Measurements from ENCODE around the gene PDS5B. TPM values are rescaled to one million over a fixed set of nuclear protein-coding genes. Genes with fewer than 3 reads are reported as not detected.
A peak's percentile ranks its signal among the peaks of the same experiment; 100 is the strongest.

PDS5B gene
- total RNA-seq, 1 experiment from 2014 or later = 95.5 TPM

GRCh38 chr13:32737679-32738078 lies 151.4 kb downstream of the PDS5B start:
- Histone ChIP-seq H3K4me3 (ENCODE audit: low read depth, low read length, poor library complexity, severe bottlenecking) (peak overlapping the region; percentile 9), H3K27me3 (replicated peaks; ENCODE audit: insufficient read depth, low read depth, low read length, poor library complexity) (no peaks in the 10 kb centered on the region), H3K36me3 (ENCODE audit: insufficient read depth, low read length, poor library complexity, severe bottlenecking) (peaks cover 12% of the 10 kb centered on the region), H3K4me1 (ENCODE audit: insufficient read depth, low read length, poor library complexity, severe bottlenecking) (peaks cover 23% of the 10 kb centered on the region), H3K9me3 (ENCODE audit: low read depth, low read length, poor library complexity, severe bottlenecking) (no peaks in the 10 kb centered on the region), H3K27ac (ENCODE audit: low read depth, low read length, poor library complexity, severe bottlenecking) (peak overlapping the region; percentile 26)
- no TSS peak for BruUV-seq (replicated peaks)
- no peak for DNase-seq (ENCODE audit: low spot score)
- intact Hi-C loops (cut with micrococcal nuclease; ENCODE audit: unreplicated experiment) = no loop called here
- CTCF ChIA-PET = no interaction called here
- no peak for TF ChIP-seq EZH2 (IDR thresholded peaks at IDR 0.05; ENCODE audit: borderline replicate concordance, low read depth, low read length, poor library complexity, severe bottlenecking)
- TF ChIP-seq, protein P1, sequence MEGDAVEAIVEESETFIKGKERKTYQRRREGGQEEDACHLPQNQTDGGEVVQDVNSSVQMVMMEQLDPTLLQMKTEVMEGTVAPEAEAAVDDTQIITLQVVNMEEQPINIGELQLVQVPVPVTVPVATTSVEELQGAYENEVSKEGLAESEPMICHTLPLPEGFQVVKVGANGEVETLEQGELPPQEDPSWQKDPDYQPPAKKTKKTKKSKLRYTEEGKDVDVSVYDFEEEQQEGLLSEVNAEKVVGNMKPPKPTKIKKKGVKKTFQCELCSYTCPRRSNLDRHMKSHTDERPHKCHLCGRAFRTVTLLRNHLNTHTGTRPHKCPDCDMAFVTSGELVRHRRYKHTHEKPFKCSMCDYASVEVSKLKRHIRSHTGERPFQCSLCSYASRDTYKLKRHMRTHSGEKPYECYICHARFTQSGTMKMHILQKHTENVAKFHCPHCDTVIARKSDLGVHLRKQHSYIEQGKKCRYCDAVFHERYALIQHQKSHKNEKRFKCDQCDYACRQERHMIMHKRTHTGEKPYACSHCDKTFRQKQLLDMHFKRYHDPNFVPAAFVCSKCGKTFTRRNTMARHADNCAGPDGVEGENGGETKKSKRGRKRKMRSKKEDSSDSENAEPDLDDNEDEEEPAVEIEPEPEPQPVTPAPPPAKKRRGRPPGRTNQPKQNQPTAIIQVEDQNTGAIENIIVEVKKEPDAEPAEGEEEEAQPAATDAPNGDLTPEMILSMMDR (conservative IDR thresholded peaks at IDR 0.05; ENCODE audit: low read depth, low read length) = no peak
- POLR2A ChIA-PET (ENCODE audit: low non-redundant PET) = interaction anchor here (0.6 kb wide), 1 partner anchor 88 kb away, joined by 3 read pairs; no protein-coding TSS in a partner anchor

DNA sequence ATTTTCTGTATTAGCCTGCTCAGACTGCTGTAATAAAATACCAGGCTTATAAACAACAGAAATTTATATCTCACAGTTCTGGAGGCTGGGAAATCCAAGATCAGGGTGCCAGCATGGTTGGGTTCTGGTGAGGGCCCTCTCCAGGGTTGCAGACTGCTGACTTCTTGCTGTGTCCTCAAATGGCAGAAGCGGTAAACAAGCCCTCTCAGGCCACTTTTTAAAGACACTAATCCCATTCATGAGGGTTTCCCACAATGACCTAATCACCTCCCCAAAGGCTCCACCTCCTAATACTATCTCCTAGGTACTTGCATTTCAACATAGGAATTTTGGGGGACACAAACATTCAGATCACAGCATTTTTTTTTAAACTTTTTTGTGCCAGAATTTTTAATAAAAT lies 159.3 kb downstream of the PDS5B start:
- Histone ChIP-seq H3K4me3 (ENCODE audit: low read depth, low read length, poor library complexity, severe bottlenecking) (no peak overlapping the region), H3K9me3 (ENCODE audit: low read depth, low read length, poor library complexity, severe bottlenecking) (no peaks in the 10 kb centered on the region), H3K27ac (ENCODE audit: low read depth, low read length, poor library complexity, severe bottlenecking) (no peak overlapping the region), H3K4me1 (ENCODE audit: insufficient read depth, low read length, poor library complexity, severe bottlenecking) (no peaks in the 10 kb centered on the region), H3K27me3 (replicated peaks; ENCODE audit: insufficient read depth, low read depth, low read length, poor library complexity) (no peaks in the 10 kb centered on the region), H3K36me3 (ENCODE audit: insufficient read depth, low read length, poor library complexity, severe bottlenecking) (peaks cover 35% of the 10 kb centered on the region)
- TF ChIP-seq EZH2 (IDR thresholded peaks at IDR 0.05; ENCODE audit: borderline replicate concordance, low read depth, low read length, poor library complexity, severe bottlenecking) = no peak
- TF ChIP-seq, protein P1 (conservative IDR thresholded peaks at IDR 0.05; ENCODE audit: low read depth, low read length) = no peak
- intact Hi-C loops (cut with micrococcal nuclease; ENCODE audit: unreplicated experiment) = no loop called here
- DNase-seq (ENCODE audit: low spot score) = no peak
- POLR2A ChIA-PET (ENCODE audit: low non-redundant PET) = no interaction called here
- no TSS peak for BruUV-seq (replicated peaks)
- CTCF ChIA-PET = no interaction called here

GRCh38 chr13:32746474-32746873 lies 160.2 kb downstream of the PDS5B start:
- H3K27ac ChIP-seq (ENCODE audit: low read depth, low read length, poor library complexity, severe bottlenecking) = no peak overlapping the region

More at GRCh38 chr13:32746474-32746873, 160.2 kb downstream of the PDS5B start:
- POLR2A ChIA-PET (ENCODE audit: low non-redundant PET) = no interaction called here
- TF ChIP-seq, protein P1 (conservative IDR thresholded peaks at IDR 0.05; ENCODE audit: low read depth, low read length) = no peak
- TF ChIP-seq EZH2 (IDR thresholded peaks at IDR 0.05; ENCODE audit: borderline replicate concordance, low read depth, low read length, poor library complexity, severe bottlenecking) = no peak
- Histone ChIP-seq H3K4me3 (ENCODE audit: low read depth, low read length, poor library complexity, severe bottlenecking) (no peak overlapping the region), H3K36me3 (ENCODE audit: insufficient read depth, low read length, poor library complexity, severe bottlenecking) (peaks cover 29% of the 10 kb centered on the region), H3K4me1 (ENCODE audit: insufficient read depth, low read length, poor library complexity, severe bottlenecking) (no peaks in the 10 kb centered on the region), H3K27me3 (replicated peaks; ENCODE audit: insufficient read depth, low read depth, low read length, poor library complexity) (no peaks in the 10 kb centered on the region), H3K9me3 (ENCODE audit: low read depth, low read length, poor library complexity, severe bottlenecking) (no peaks in the 10 kb centered on the region)
- CTCF ChIA-PET = no interaction called here
- intact Hi-C loops (cut with micrococcal nuclease; ENCODE audit: unreplicated experiment) = no loop called here
- DNase-seq (ENCODE audit: low spot score) = no peak
- no TSS peak for BruUV-seq (replicated peaks)
